ENCODE data around the gene HSF2BP.
"Not testable (repeated sequence)": the region's sequence is repeated elsewhere in the genome, so short reads cannot be mapped to it uniquely, and the experiment has no call there.

The HSF2BP gene

DNA sequence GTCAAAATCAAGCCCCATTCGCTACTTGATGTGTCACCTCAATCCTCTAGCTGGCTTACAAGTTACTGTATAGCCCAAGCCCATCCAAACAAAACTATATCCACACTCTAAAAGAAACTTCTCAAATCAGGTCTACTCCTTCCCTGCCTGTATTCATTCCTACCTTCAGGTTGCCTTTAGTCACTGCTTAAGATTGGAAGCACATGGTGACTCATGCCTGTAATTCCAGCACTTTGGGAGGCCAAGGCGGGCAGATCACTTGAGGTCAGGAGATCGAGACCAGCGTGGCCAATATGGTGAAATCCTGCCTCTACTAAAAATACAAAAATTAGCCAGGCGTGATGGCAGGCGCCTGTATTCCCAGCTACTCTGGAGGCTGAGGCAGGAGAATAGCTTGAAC, 7.4 kb downstream of the HSF2BP start:
- DNase-seq (ENCODE audit: low read depth), result not testable (repeated sequence)

DNA sequence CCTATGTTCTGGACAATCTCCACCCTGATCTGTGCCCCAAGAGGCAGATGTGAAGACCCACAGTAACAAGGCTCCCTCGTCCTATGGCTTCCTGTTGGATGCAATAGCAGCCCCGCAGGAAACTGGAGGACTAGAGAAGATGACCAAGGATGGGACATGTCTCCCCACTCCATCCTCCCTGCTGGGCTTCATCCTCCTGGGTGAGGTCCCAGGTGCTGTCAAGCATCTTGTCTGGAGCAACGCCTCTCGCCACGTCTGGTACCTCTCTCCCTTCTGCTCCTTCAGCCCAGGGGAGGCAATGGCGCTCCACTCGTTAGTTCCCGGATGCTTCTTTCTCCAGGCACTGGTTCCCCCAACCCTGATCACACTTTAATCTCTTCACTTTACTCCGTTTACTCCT, 11.1 kb downstream of the HSF2BP start:
- no peak for DNase-seq (ENCODE audit: low read depth)

DNA sequence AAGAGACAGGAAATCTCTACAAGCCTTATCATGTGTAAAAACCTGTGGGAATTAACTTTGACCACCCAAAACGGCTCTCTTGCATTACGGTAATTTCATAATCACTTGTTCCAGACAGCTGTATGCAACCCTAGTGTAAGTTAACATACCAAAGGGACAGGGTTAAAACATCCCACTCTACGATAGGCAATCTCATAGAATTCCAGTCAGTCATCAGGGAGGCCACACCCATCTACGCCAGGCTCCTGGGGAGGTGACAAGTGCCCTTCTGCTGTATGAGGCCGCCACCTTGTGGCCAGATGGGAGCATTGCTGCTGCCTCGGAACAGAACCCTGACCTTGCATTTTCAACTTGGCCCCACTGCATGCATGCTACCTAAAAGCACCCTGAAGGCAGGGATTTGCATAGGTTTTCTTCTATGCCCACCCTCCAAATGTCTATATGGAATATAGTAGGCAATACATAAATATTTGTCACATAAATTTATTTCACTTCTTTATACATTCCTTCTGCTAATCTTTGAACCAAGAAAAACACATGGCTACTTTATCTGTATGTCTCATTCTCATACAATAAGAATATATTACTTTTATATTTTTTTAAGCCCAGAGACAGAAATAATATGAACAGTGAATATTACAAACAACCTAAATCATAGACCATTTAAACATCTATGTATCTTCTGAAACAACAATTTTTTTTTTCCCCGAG, 12.6 kb downstream of the HSF2BP start:
- DNase-seq (ENCODE audit: low read depth), result peak; percentile 80

DNA sequence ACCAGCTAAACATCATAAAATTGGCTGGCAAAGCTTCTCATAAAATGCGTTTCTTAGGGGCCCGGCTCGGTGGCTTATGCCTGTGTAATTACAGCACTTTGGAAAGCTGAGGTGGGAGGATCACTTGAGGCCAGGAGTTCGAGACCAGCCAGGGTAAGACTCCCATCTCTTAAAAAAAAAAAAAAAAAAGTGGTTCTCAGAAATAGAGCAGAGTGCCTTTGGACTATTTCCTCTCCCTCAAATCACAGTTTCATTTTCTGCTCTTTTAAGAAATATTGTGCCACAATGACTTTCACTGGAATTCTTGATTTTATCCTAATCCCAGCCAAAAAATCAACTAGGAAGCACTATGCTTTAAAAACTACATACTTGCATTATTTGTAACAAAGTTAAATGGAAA, 13.3 kb downstream of the HSF2BP start:
- no peak for DNase-seq (ENCODE audit: low read depth)

DNA sequence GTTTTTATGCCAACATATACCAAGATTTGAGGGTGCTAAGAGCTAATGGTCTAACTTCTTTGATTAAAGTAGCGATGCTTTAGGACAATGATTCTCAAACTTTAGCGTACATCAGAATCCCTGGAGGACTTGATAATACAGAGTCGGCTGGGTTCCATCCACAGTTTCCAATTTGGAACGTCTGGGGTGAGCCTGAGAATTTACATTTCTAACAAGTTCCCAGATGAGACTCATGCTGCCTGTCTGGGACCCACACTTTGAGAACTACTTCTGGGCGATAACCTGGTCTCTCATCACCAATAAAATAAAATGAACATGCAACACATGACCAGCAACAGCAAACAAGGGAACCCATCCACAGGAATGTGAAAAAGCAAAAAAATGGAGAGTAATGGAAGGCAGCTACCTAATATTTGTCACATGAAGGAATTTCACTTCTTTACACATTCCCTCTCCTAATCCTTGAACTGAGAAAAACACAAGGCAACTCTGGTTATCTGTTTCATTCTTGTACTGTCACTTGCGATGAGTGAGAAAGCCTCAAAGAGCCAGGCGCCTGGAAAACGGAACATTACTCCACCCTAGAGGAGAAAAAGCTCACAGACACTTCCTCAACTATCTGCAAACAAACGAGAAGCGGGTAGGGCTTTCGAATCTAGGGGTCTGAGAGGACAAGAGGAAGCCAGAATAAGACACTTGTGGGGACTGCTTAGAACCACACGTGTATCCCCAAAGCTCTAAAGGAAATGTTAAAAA, 14.0 kb downstream of the HSF2BP start:
- DNase-seq (ENCODE audit: low read depth), result no peak

DNA sequence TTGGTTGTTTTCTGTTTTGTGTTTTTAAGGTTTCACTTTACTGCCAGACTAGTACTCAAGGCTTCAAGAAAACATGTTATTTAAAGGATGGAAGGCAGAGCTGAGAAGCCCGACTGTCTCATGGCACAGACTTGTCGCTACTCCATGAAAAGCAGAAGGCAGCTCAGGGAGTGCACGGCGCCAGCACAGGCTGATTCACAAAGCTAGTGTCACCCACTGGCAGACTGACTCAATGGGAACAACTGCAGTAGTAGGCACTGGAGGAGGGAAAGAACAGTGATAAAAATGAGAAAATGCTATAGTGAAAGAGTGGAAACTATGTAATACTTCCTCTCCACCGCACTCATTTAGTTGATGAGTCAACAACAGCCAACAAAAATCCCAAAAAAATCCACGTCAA, 14.7 kb downstream of the HSF2BP start:
- no peak for DNase-seq (ENCODE audit: low read depth)

DNA sequence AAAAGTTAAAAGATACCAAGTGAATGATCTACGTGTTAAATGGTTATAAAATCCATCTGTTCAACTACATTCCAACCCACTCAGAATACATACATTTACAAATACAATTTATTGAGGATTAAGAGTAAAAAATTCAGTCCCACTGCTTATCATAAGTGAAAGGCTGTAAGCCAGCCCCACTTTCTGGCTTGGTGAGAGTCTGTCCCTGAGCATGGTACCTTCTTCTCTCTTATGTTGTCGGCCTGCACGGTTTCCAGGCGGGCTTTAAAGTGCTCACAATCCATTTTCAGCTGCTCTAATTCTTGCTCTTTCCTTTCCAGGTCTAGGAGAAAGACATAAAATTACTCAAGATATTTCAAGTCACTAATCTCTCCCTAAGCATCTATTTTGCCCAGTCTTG, 15.2 kb downstream of the HSF2BP start:
- no peak for DNase-seq (ENCODE audit: low read depth)

DNA sequence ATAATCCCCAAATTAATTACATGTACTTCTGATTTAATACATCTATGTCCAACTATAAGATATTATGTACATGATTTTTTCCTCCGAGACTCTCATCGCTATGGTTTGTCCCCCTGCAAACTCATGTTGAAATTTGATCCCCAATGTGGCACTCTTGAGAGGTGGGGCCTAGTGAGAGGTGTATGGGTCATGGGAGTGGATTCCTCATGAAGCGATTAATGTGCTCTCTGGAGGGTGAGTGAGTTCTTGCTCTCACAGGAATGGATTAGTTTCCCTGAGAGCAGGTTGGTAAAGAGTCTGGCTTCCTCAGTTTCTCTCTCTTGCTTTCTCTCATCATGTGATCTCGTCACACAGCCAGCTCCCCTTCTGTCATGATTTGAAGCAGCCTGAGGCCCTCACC, 16.1 kb downstream of the HSF2BP start:
- DNase-seq (ENCODE audit: low read depth), result no peak

DNA sequence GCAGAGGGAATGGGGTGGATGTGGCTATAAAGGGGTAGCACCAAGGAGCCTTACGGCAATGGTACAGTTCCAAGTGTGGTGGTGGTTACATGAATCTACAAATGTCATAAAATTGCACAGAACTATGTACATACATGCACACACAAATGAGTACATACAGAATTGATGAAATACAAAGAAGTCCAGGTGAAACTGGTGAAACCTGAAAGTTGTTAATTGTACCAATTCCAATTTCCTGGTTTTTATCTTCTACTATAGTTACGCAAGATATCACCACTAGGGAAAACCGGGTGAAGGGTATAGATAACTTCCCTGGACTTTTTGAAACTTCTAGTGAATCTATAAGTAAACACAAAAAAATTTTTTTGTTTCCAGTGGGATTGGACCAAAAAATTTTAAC, 18.9 kb downstream of the HSF2BP start:
- DNase-seq (ENCODE audit: low read depth), result no peak

DNA sequence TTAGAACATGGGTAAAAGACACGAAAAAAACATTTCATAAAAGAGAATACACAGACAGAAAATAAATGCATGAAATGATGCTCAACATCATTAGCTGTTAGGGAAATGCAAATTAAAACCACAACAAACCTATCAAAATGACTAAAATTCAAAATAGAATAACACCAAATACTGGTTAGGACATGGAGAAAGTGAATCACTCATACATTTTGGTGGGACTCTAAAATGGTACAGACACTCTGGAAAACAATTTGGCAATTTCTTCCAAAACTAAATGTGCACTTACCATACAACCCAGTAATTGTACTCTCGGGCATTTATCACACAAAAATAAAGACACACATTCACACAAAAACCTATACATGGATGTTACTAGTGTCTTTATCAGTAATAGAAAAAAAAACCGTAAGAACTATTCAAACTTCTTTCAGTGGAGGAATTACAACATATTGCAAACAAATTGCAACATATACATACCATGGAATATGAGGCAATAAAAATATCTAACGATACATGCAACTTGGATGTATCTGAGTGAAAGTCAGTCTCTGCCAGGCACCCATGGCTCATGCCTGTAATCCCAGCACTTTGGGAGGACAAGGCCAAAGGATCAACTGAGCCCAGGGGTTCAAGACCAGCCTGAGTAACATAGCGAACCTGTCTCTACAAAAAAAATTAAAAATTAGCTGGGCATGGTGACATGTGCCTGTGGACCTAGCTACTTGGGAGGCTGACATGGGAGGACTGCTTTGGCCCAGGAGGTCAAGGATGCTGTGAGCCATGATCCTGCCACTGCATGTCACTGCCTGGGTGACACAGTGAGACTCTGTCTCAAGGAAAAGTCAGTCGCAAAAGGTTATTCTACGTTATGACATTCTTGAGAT, 19.6 kb downstream of the HSF2BP start:
- no peak for DNase-seq (ENCODE audit: low read depth)

DNA sequence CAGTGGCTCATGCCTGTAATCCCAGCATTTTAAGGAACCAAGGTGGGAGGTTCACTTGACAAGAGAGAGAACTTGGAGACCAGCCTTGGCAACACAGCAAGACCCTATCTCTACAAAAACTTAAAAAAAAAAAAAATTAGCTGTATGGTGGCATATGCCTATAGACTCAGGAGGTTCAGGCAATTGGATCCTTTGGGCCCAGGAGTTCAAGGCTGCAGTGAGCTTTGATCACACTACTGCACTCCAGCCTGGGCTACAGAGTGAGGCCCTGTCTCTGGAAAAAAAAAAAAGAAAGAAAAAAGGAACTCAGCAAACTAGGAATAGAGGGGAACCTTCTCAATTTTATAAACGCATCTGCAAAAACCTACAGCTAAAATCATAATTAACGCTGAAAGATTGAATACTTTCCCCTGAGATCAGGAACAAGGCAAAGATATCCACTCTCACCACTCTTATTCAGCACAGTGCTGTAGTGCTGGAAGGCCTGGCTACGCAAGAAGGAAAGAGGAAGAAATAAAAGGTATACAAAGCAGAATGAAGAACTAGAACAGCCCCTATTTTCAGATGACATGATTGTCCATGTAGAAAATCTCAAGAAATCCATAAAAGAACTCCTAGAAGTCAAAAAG, 21.6 kb downstream of the HSF2BP start:
- no peak for DNase-seq (ENCODE audit: low read depth)

DNA sequence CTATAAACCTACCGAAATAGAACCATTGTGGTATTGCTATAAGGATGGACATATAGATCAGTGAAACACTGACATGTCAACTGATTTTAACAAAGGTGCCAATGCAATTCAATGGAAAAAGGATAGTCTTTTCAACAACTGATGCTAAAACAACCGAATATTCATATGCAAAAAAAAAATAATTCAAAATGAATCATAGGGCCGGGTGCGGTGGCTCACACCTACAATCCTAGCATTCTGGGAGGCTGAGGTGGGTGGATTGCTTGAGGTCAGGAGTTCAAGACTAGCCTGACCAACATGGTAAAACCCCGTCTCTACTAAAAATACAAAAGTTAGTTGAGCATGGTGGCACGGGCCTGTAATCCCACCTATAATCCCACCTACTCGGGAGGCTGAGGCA, 23.9 kb downstream of the HSF2BP start:
- DNase-seq (ENCODE audit: low read depth), result no peak

DNA sequence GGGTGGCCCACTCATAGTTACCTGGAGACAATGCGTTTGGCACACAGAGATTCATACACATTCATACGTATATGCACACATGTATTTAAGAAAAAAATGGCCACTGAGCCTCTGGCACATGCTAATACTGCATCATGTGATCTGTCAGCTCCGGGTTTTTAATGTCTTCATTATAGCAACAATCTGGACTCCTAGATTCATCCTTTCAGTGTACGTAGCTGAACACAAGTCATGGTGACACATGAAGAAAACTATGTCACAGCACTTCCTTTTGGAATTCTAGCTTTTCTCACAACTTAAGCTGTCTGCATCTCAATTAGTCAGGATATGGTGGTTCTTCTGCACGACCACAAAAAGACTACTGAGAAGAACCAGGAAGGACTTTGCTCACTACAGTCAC, 24.7 kb downstream of the HSF2BP start:
- DNase-seq (ENCODE audit: low read depth), result no peak

DNA sequence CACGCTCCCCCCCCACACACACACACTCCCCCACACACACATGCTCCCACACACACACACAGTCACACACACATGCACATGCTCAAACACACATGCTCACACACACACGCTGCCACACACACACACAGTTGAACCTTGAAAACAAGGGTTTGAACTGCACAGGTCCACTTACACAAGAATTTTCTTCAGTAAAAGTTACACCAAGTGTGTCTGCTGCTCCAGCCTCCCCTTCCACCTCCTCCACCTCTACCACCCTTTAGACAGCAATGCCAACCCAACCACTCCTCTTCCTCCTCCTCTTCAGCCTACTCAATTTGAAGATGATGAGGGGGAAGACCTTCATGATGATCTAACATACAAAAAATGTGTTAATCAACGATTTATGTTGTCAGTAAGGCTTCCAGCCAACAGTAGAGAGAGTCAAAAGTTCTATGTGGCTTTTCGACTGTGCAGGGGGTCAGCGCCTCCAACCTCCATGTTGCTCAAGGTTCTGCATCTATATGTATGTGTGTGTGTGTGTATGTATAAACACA, 26.8 kb downstream of the HSF2BP start:
- DNase-seq (ENCODE audit: low read depth), result no peak

DNA sequence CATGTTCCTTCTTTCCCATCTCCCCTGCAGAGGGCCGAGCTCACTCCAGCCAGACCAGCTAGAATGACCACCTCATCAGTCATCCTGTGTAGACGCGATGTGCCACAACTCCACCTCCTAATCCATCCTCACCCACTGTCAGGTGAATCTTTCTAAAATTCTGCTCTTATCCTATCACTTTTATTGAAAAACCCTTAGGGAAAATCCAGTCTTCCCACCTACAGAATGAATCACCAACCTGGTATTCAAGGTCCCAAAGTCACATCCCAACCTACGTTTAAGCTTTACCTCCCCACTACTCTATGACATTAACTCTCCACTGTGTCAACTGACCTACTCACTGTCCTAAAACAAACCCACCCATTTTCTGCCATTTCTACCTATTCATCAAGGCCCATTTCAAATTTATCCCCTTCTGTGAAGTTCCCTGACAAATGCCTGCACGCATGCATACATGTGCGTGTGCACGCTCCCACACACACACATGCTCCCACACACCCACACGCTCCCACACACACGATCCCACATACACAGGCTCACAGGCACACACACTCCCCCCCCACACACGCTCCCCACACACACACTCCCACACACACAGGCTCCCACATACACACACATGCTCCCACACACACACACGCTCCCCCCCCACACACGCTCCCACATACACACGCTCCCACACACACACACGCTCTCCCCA, 27.7 kb downstream of the HSF2BP start:
- DNase-seq (ENCODE audit: low read depth), result no peak

DNA sequence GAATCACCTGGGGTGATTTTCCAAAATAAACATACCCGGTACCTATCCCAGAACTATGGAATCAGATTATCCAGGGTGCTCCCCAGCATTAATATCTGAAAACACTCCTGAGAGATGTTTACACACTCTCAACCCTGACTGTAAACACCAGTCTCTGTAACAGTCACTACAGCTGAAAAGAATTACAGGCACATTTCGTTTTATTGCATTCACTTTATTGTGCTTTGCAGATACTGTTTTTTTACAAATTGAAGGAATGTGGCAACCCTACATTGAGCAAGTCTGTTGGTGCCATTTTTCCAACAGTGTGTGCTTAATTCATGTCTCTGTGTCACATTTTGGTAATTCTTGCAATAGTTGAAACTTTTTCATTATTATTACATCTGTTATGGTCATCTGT, 31.8 kb downstream of the HSF2BP start:
- no peak for DNase-seq (ENCODE audit: low read depth)

DNA sequence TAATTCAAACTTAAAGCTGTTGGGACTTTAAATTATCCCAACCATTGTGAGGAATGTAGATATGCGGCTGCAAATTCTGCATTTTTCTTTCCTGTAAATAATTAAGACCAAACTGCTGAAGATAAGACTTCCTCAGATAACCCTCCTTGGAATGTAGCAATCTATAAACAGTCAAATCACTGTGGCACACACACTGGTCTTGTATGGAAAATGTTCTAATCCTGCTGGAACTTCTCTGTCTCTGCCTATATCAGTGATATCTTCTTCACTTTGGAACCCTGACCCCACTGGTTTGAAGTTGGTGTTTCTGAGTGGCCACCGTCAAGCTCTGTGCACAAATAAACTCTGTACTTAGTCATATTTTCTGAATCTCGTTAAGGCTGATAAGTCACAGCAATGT, 32.9 kb downstream of the HSF2BP start:
- no peak for DNase-seq (ENCODE audit: low read depth)

DNA sequence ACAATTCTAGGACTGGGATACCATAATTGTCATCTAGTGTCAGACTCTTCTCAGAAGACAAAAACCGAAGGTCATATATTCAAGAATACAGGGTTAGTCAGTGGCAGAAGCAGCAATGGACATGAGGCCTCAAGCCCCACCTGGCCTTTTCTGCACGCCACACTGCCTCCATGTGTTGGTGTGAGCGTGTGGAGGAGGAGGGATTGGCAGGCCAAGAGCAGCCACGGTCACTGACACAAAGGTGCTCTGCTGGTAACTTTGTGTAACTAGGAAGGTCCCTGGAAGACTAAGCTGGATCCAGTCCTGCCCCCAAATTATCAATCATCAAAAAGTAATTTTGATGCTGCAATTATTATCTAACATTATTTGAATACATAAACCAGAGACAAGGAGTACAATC, 34.9 kb downstream of the HSF2BP start:
- no peak for DNase-seq (ENCODE audit: low read depth)

DNA sequence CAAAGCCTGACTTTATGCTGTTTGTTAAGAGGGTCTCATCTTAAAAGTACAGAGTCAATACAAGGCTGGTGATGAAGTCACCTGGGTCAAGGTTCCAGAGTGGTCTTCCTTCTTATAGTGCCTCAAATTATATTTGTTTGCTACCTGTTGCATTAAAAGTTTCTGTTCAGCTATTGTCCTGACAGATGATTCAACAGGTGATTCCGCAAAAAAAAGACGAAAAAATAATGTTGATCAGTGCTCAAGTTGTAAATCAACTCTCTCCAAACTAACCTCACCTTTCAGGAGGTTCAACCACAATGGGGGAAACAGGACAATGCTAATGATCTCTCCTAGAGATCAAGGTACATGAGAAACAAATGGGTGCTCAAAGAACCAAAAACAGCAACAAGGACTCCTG, 35.7 kb downstream of the HSF2BP start:
- DNase-seq (ENCODE audit: low read depth), result no peak

DNA sequence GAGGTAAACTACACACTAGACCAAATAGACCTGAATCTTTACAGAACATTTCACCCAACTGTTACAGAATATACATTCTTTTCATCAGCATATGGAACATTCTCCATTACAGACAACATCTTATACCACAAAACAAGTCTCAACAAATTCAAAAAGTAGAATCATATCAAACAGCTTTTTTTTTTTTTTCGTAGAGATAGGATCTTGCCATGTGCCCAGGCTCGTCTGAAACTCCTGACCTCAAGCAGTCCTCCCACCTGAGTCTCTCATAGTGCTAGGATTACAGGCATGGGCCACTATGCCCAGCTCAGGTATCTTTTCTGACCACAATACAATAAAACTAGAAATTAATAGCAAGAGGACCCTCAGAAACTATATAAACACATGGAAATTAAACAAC, 36.5 kb downstream of the HSF2BP start:
- no peak for DNase-seq (ENCODE audit: low read depth)

DNA sequence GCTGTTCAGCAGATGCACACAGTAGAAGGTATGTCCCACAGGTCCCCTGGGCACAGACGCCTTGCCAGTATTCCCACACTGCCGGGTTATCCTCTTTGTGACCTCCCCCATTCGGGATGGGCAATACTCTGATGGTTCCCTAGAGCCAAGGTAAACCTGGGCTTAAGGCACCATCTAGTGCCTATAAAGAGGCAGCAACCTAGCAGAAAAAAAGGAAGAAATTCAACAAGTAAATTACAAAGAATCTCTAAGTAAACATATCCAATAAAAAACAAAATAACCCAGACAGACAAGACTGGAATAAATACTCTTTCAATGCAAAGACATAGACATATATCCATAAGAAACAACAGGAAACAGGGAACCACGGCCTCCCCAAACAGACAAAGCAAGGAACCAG, 39.4 kb downstream of the HSF2BP start:
- DNase-seq (ENCODE audit: low read depth), result no peak

DNA sequence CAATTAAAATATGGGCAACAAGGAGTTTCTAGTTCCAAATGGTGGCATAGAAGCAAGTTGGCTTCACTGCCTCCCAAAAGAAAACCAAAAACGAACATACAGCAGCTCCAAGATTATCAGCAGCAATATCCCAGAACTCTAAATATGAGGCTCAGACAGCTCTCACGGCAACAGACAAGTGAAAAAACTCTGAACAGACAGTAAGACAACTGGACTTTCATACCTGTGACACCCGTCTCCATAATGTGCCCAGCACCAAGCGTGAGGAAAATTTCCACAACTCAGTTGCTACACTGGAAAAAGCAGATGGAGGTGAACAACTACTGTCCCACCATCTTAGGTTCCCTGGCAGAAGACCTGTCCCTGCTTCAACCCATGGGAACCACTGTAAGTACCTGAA, 39.9 kb downstream of the HSF2BP start:
- no peak for DNase-seq (ENCODE audit: low read depth)

Measured in activated T-cell treated with anti-CD3 and anti-CD28 coated beads for 48 hours (primary cell).